Measurements from ENCODE around the gene UMODL1.

Gene UMODL1

DNA sequence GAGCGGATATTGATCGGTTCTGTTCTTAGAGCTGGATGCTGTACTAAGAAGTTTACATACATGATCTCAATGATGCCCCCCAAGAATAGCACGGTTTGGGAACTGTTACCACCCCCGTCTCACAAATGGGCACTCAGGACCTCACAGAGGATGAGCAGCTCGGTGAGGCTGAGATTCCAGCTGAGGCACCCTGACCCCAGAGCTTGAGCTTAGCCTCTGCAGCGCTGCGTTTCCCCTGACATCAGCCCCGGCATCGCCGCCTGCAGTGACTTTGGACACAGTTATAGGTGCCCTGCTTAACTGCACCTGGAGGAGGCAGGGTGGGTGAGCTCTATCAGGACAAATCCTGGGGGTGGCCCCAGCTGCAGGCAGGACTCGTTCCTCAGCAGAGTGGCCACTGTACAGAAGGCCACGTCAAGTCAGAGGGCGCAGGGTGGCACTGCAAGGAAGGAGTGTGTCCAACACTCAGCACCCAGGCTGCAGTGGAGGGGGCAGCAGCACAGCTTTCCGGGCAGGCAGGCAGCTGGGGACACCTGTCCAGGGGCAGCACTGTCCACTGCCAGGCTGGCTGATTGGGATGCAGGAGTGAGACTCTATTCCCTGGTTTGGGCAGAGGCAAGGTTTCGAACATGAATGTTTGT, 82.0 kb downstream of the UMODL1 start:
- DNase-seq, result no peak

GRCh38 chr21:42153746-42154145, 82.6 kb downstream of the UMODL1 start:
- DNase-seq, result no peak

DNA sequence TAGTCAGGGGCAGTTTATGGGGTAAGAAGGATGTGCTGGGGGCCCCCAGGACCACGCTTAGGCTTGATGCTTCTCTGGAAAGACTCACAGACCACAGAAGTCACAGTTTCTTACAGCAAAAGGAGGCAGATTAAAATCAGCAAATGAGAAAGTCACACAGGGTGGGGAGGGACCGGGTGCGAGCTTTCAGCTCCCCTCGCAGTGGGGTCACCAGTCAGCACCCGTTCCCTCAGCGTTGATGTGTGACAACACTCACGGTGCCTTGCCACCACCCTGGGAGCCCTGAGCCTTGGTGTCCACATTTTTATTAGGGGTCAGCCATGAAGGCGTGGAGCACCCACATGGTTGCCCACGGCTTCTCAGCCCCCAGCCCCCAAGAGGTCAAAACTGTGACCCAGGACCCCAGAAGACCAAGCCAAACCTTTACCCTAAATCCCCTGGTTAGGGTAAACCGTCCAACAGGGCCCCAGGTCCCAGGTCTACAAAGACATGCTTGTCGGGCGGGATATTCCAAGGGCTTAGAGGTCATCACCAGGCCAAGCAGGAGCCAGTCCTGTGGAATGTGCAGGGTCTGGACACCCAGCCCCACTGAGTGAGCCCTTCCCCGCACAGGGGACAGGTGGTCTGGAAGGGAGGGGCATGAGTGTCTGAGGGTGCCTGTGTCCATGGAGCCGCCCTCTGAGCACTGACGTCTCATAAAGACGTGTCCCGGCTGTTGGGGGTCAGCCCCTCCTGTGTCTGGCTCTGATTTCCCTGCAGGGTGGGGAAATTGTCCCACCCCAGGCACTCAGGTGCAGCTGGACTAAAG, 83.3 kb downstream of the UMODL1 start:
- no peak for DNase-seq

GRCh38 chr21:42155045-42155855, 84.1 kb downstream of the UMODL1 start:
- no peak for DNase-seq

- no peak for DNase-seq
Measured at GRCh38 chr21:42156690-42157605, 85.8 kb downstream of the UMODL1 start.

- DNase-seq, result no peak
Measured at GRCh38 chr21:42157606-42158310, 86.6 kb downstream of the UMODL1 start.

GRCh38 chr21:42158846-42159245, 87.7 kb downstream of the UMODL1 start:
- DNase-seq, result no peak

DNA sequence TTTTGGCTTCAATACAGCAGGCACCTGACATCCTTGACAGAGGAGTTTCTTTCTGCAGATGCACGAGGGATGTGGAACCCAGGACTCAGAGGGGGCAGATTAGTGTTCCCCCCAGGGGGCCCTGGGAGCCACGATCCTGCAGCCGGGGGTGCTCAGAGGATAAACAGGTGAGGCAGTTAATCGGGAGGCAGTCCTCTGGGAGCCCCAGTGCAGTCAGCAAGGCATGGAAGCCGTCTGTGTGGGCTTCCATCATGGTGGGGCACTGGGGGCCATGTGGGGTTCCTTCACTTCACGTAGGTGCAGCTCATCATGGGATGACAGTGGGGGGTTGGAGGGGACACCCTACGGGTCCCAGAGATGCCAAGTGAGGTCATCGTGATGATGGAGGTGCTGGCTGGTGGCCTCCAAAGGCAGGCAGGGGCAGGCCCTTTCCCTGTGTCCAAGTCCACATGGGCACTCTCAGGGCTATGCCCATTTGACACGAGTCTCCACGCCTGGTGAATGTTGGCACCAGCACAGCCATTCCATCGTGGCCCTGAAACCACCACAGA, 88.5 kb downstream of the UMODL1 start:
- DNase-seq, result no peak

- DNase-seq, result no peak
Measured at GRCh38 chr21:42160111-42160721, 89.1 kb downstream of the UMODL1 start.

DNA sequence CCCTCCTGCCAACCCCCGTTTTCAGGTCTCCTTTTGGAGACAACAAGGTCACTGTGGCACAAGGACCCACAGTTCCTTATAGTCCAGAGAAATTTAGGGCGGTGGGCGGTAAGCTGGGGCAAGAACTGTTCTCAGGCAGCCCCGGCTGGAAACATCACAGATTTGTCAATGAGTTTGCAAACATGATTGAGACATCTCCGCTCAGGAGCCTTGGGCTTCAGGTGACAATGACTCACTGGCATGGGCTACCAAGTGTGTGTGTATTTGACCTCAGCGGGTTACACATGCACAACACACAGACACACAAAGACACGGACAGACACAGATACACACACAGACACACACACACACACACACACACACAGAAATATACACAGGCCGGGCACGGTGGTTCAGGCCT, 89.6 kb downstream of the UMODL1 start:
- no peak for DNase-seq

DNA sequence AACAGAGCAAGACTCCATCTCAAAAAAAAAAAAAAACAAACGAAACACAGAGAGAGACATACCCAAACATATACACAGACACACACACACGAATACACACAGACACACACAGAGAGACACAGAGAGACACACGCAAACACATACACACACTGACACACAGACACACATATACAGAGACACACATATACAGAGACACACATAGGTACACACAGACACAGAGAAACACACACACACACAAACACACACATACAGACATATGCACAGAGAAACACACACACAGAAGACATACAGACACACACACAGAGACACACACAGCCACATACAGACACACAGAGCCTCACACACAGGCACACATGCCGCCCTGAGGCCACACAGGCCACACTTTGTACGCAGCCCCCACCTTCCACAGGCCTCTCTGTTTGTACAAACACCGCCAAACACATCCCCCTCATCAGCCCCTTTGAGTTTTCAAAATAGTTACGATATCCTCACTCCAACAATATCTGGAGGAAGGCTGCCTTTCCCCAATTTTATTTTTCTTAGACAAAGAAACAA, 90.4 kb downstream of the UMODL1 start:
- no peak for DNase-seq

GRCh38 chr21:42161956-42162681, 91.0 kb downstream of the UMODL1 start:
- DNase-seq, result no peak

DNA sequence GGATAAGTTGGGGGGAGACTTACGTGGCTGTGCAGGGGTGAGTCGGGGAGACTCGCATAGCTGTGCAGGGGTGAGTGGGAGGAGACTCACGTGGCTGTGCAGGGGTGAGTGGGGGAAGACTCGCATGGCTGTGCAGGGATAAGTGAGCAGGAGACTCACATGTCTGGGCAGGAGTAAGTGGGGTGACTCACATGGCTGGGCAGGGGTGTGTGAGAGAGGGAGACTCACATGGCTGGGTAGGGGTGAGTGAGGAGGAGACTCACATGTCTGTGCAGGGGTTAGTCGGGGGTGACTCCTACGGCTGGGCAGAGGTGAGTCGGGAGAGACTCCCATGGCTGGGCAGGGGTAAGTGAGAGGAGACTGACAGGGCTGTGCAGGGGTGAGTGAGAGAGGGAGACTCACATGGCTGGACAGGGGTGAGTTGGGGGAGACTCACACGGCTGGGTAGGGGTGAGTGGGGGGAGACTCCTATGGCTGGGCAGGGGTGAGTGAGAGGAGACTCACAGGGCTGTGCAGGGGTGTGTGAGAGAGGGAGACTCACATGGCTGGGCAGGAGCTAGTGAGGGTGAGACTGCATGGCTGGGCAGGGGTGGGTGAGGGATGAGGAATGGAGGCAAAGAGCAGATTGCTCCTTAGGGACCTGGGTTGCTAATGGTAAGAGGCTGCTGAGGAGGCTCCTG, 91.9 kb downstream of the UMODL1 start:
- DNase-seq, result no peak

- no peak for DNase-seq
Measured at GRCh38 chr21:42163511-42163863, 92.4 kb downstream of the UMODL1 start.

DNA sequence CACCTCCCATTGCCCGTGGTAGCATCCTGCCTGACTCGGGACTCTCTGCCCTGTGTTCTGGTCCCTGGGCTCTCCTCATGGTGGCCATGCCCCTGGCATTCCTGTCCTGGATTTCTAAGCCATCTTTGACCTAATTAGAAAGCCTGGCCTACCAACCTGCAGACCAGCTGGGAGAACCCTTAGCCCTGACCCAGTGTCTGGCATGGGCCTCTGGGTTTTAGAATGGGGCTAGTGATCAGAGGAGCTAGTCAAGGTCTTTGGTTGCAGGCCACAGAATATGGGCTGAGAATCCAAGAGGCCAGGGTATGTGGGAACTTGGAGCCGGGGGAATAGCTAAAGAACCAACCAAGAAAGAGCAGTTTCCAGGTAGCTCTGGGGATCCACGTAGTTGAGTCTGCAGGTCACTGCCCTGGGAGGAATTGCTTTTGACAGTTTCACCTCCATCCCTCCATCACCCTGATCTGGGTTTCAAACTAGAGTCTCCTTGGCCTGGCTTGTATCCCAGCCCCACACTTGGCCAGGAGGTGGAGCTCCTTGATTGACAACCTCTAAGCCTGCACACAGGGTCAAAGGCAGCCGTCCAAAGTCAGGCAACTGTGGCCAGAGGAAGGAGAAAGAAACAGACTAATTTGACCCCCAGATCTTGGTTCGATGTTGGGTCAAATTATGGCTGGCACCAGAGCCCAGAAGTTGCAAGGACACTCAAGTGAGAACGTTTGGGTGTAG, 93.1 kb downstream of the UMODL1 start:
- DNase-seq, result no peak

- DNase-seq, result no peak
Measured at GRCh38 chr21:42164818-42165217, 93.7 kb downstream of the UMODL1 start.

DNA sequence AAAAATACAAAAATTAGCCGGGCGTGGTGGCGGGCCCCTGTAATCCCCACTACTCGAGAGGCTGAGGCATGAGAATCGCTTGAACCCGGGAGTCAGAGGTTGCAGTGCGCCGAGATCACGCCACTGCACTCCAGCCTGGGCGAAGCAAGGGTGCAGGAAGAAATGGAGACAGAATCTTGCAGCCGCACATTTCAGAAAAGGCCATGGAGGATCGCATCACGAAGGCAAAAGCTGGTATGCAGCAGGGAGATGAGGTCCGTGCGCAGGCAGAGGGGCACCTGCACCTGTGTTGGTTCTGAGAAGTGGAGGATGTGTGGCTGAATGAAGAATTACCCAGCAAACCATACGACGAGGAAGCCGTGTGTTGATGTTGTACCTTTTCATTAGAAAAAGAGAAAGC, 94.8 kb downstream of the UMODL1 start:
- no peak for DNase-seq

DNA sequence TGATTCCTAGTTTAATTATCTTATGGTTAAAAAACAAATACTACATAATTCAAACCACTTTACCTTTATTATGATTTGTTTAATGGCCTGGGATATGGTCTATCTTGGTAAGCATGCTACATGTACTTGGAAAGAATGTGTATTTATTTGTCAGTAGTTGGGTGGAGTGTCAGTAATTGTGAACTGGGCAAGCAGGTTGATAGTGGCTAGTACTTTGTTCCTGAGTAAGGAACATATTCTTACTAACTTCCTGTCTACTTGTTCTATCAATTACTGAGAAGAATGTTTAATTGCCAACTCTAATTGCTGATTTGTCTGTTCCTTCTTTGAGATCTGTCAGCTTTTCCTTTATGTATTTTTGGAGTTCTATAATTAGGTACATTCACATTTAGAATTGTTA, 98.6 kb downstream of the UMODL1 start:
- DNase-seq, result no peak

All from SIG-M5 (cell line).